Astrocyte of the spinal cord (primary cell): Measurements from ENCODE around the gene VPS26B.

ENCODE experiments used
- DNase-seq: peaks from one replicate; pipeline ENCODE4 v3.0.0; 2011; ENCODE audit warnings: low read depth, low spot score
- H3K4me3 ChIP-seq: 2 replicates; pipeline ENCODE4 v1.5.1; 2011; ENCODE audit warnings: low read depth, mild to moderate bottlenecking, low read length, moderate library complexity
- in situ Hi-C: cut with HindIII; loops from 2 replicates; pipeline ENCODE4 v1.10.0; 2017; ENCODE audit warnings: low sequenced_read_pairs
- TF ChIP-seq, protein P1 (sequence below): IDR thresholded peaks from 2 replicates; pipeline ENCODE4 v1.5.1; 2012; ENCODE audit warnings: low read depth, mild to moderate bottlenecking, low read length, inconsistent platforms

VPS26B gene

GRCh38 chr11:134293119-134294113 lies 68.9 kb downstream of the VPS26B start:
- no peak for DNase-seq
- H3K4me3 ChIP-seq = no peak overlapping the region
- in situ Hi-C loops = no loop called here
- TF ChIP-seq, protein P1, sequence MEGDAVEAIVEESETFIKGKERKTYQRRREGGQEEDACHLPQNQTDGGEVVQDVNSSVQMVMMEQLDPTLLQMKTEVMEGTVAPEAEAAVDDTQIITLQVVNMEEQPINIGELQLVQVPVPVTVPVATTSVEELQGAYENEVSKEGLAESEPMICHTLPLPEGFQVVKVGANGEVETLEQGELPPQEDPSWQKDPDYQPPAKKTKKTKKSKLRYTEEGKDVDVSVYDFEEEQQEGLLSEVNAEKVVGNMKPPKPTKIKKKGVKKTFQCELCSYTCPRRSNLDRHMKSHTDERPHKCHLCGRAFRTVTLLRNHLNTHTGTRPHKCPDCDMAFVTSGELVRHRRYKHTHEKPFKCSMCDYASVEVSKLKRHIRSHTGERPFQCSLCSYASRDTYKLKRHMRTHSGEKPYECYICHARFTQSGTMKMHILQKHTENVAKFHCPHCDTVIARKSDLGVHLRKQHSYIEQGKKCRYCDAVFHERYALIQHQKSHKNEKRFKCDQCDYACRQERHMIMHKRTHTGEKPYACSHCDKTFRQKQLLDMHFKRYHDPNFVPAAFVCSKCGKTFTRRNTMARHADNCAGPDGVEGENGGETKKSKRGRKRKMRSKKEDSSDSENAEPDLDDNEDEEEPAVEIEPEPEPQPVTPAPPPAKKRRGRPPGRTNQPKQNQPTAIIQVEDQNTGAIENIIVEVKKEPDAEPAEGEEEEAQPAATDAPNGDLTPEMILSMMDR = no peak

- in situ Hi-C loops = no loop called here
- no peak for DNase-seq
- TF ChIP-seq, protein P1 = no peak
- no peak overlapping the region for H3K4me3 ChIP-seq
Measured at GRCh38 chr11:134294664-134295063, 70.2 kb downstream of the VPS26B start.
